ENCODE data around the gene TLCD5.

DNA sequence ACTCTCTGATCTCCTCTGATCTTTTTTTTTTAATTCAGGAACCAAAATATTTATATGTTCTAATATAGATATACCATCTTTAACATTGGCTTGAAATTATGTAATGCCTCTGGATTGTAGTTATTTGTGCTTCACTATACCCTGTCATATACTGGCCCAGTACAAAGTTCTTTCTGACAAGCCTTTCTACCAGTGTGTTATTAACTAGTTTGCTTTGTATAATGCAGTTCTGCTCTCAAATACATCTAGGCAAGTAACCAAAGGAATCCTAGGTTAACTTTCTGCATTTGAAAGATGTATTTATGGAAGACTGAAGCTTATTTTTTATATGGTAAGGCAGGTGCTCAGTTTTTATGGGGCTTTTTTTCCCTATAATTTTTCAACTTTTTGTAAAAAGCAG lies 47.2 kb downstream of the TLCD5 start:
- TF ChIP-seq, protein P1, sequence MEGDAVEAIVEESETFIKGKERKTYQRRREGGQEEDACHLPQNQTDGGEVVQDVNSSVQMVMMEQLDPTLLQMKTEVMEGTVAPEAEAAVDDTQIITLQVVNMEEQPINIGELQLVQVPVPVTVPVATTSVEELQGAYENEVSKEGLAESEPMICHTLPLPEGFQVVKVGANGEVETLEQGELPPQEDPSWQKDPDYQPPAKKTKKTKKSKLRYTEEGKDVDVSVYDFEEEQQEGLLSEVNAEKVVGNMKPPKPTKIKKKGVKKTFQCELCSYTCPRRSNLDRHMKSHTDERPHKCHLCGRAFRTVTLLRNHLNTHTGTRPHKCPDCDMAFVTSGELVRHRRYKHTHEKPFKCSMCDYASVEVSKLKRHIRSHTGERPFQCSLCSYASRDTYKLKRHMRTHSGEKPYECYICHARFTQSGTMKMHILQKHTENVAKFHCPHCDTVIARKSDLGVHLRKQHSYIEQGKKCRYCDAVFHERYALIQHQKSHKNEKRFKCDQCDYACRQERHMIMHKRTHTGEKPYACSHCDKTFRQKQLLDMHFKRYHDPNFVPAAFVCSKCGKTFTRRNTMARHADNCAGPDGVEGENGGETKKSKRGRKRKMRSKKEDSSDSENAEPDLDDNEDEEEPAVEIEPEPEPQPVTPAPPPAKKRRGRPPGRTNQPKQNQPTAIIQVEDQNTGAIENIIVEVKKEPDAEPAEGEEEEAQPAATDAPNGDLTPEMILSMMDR (IDR thresholded peaks at IDR 0.05), result no peak
- no peak for TF ChIP-seq POLR2A (IDR thresholded peaks at IDR 0.05)

Data from uterus (tissue), 2 donors.